Measurements from ENCODE around the gene CTXN2. TPM values are rescaled to one million over a fixed set of nuclear protein-coding genes. Genes with fewer than 3 reads are reported as not detected.
A peak's percentile ranks its signal among the peaks of the same experiment; 100 is the strongest.

The CTXN2 gene
- total RNA-seq, 1 experiment from 2014 or later: 0.07 TPM

- TF ChIP-seq ERG (CRISPR knock-in tag; IDR thresholded peaks at IDR 0.05) (no peak), FOXK1 (CRISPR knock-in tag; IDR thresholded peaks at IDR 0.05) (no peak), MXD4 (CRISPR knock-in tag; IDR thresholded peaks at IDR 0.05; ENCODE audit: borderline replicate concordance) (no peak), ATF3 (CRISPR knock-in tag; conservative IDR thresholded peaks at IDR 0.05) (no peak), ZNF232 (CRISPR knock-in tag; IDR thresholded peaks at IDR 0.05) (no peak), ZNF138 (CRISPR knock-in tag; conservative IDR thresholded peaks at IDR 0.05) (no peak), STAT6 (CRISPR knock-in tag; conservative IDR thresholded peaks at IDR 0.05; ENCODE audit: low read depth) (no peak), ATF2 (CRISPR knock-in tag; IDR thresholded peaks at IDR 0.05; ENCODE audit: borderline replicate concordance, low read depth) (no peak), NFE2L1 (CRISPR knock-in tag; IDR thresholded peaks at IDR 0.05) (no peak), NFYB (CRISPR knock-in tag; conservative IDR thresholded peaks at IDR 0.05; ENCODE audit: low read depth) (no peak), RORB (CRISPR knock-in tag; IDR thresholded peaks at IDR 0.05) (no peak), OVOL2 (CRISPR knock-in tag; IDR thresholded peaks at IDR 0.05; ENCODE audit: borderline replicate concordance) (no peak)
These were observed 14.5 kb upstream of the CTXN2 start (continued) for GRCh38 chr15:48176957-48177356.

GRCh38 chr15:48177383-48177765, 14.1 kb upstream of the CTXN2 start:
- peak overlapping the region; percentile 92 for H3K4me3 Mint-ChIP-seq
- H3K4me1 Mint-ChIP-seq: peaks cover 68% of the 10 kb centered on the region
- POLR2A ChIA-PET: interaction anchor here (0.5 kb wide), 1 partner anchor 33 kb away, joined by 4 read pairs; no protein-coding TSS in a partner anchor
- CTCF ChIA-PET: interaction anchor here (1.4 kb wide), 1 partner anchor 10 kb away, joined by 3 read pairs; no protein-coding TSS in a partner anchor
- H3K27me3 Mint-ChIP-seq (ENCODE audit: low read depth): no peaks in the 10 kb centered on the region
- no peaks in the 10 kb centered on the region for H3K9me3 Mint-ChIP-seq
- DNase-seq (ENCODE audit: low spot score) (no peak), ATAC-seq (peak; percentile 10)
- H3K27ac Mint-ChIP-seq: peak overlapping the region; percentile 97
- no peaks in the 10 kb centered on the region for H3K36me3 Mint-ChIP-seq
- TF ChIP-seq USF2 (CRISPR knock-in tag; IDR thresholded peaks at IDR 0.05) (no peak), CBFB (CRISPR knock-in tag; IDR thresholded peaks at IDR 0.05; ENCODE audit: low read depth) (no peak), USF1 (CRISPR knock-in tag; IDR thresholded peaks at IDR 0.05) (no peak), PRRX2 (CRISPR knock-in tag; IDR thresholded peaks at IDR 0.05) (no peak), RORB (CRISPR knock-in tag; IDR thresholded peaks at IDR 0.05) (no peak), ZNF512 (CRISPR knock-in tag; IDR thresholded peaks at IDR 0.05; ENCODE audit: borderline replicate concordance) (no peak), ZNF281 (CRISPR knock-in tag; IDR thresholded peaks at IDR 0.05) (no peak), ZNF263 (CRISPR knock-in tag; IDR thresholded peaks at IDR 0.05; ENCODE audit: low read depth) (no peak), TEAD1 (CRISPR knock-in tag; IDR thresholded peaks at IDR 0.05) (no peak), ZNF396 (CRISPR knock-in tag; IDR thresholded peaks at IDR 0.05; ENCODE audit: borderline replicate concordance) (no peak), NR2C2 (CRISPR knock-in tag; IDR thresholded peaks at IDR 0.05) (no peak), SOX15 (CRISPR knock-in tag; IDR thresholded peaks at IDR 0.05) (no peak), HMGA2 (CRISPR knock-in tag; IDR thresholded peaks at IDR 0.05) (no peak), E2F1 (CRISPR knock-in tag; IDR thresholded peaks at IDR 0.05) (no peak)
